GM12875 (cell line): ENCODE results near the gene BCAS3.

ENCODE experiments used
- H3K4me3 ChIP-seq: one replicate; pipeline ENCODE4 v1.5.1; 2011; ENCODE audit warnings: low read depth, low read length, control low read depth
- TF ChIP-seq, protein P1 (sequence below): IDR thresholded peaks from 2 replicates; pipeline ENCODE4 v1.5.1; 2011; ENCODE audit warnings: low read depth, mild to moderate bottlenecking, control low read depth, inconsistent platforms, low read length, moderate library complexity, borderline replicate concordance; ENCODE audit not compliant: insufficient read depth

The BCAS3 gene

DNA sequence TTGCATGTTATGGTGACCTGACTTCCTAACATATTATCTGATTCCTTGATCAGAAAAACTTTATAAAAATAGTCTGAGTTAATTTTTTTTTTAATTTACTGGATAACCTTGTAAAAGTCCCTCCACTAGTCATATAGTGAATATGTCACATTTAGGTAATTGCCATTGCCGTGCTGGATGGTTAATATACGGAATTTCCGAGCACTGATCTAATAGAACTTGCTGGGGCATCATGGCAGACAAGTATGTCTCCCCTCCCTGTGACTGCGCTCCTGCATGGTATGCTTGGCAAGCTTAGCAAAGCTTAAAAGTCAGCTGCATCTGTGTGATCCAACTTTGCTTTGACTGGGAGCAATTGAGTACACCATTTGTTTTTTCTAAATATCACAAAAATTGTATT is 482.6 kb downstream of the BCAS3 start:
- no peak overlapping the region for H3K4me3 ChIP-seq
- TF ChIP-seq, protein P1, sequence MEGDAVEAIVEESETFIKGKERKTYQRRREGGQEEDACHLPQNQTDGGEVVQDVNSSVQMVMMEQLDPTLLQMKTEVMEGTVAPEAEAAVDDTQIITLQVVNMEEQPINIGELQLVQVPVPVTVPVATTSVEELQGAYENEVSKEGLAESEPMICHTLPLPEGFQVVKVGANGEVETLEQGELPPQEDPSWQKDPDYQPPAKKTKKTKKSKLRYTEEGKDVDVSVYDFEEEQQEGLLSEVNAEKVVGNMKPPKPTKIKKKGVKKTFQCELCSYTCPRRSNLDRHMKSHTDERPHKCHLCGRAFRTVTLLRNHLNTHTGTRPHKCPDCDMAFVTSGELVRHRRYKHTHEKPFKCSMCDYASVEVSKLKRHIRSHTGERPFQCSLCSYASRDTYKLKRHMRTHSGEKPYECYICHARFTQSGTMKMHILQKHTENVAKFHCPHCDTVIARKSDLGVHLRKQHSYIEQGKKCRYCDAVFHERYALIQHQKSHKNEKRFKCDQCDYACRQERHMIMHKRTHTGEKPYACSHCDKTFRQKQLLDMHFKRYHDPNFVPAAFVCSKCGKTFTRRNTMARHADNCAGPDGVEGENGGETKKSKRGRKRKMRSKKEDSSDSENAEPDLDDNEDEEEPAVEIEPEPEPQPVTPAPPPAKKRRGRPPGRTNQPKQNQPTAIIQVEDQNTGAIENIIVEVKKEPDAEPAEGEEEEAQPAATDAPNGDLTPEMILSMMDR = no peak

DNA sequence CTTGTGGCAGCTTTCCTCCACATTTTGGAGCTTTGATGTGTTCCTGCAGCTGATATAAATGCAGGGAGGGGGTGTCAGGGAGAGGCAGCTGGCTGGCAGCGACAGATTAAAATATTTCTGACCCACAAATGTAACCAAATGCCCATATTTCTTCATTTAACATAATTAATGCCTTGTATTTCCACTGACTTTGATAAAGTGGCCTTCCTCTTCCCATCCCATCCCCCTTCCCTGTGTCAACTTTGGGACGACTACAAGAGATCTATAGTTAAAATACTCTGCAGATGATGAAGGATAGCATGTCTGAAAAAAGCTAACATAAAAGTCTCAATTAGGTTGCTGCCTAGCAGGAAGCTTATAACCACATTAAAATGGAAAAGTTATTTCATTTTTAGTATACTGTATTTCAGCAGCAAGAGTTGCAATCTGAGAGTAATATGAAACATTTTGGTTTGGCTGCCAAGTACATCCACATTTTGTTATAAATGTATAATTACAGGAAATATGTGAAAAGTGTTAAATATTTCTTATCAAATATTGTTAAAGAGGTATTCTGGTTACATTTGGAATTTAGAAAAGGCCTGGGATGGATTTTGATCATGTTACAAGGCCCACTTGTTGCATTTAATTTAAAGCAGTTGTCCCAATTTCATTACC is 483.3 kb downstream of the BCAS3 start:
- TF ChIP-seq, protein P1 = no peak
- H3K4me3 ChIP-seq = no peak overlapping the region

DNA sequence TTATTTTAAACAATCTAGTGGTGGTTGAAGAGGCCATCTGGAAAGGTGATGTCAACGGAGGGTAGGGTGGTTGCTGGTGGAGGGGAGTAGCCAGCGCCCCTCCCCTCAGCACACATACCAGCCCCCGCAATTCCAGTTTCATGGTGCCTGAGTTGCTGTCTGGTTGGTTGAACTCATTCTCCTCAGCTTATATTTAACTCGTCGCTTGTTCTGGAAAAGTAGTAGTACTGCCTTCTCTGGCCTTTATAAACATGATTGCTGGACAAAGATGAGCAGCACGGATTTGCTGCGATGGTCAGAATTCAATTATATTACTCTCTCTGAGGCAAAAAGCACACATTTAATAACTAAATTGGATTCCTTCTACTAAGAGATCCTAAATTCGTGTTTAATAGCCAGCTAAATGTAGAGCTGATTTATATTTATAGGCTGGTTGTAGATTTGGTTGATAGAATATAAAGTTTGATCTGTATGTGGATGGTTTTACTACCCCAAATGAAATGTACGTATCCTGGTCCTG is 484.0 kb downstream of the BCAS3 start:
- TF ChIP-seq, protein P1 = no peak
- no peak overlapping the region for H3K4me3 ChIP-seq

DNA sequence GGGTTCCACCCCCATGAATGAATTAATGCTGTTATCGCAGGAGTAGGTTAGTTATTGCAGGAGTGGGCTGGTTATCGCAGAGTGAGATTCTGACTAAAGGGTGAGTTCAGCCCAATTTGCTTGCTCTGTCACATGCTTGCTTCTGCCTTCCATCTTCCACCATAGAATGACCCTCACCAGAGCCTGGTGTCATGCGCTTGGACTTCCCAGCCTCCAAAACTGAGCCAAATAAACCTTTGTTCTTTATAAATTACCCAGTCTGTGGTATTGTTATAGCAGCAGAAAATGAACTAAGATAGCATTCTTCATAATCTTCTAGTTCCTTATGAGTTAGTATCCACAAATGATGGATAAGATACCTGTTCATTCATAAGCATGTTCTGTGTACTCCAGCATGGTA is 486.9 kb downstream of the BCAS3 start:
- TF ChIP-seq, protein P1 = no peak
- H3K4me3 ChIP-seq = no peak overlapping the region

DNA sequence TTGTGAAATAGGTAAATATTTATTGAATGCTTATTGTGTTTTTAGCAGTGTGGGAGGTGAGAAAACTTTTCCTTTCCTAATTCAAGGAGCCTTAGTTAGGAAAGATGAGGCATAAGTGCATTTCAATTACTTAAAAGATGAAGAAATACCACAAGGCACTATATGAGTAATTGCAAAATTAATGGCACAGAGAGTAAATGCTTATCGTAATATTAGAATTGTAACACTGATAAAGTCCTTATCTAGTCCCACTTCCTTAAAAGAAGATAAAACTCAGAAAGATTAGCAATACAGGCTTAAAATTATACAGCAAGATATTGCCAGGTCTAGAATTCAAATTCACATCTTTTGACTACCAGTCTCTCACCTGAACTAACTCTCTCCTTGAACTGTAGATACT is 489.4 kb downstream of the BCAS3 start:
- TF ChIP-seq, protein P1 = no peak
- no peak overlapping the region for H3K4me3 ChIP-seq

DNA sequence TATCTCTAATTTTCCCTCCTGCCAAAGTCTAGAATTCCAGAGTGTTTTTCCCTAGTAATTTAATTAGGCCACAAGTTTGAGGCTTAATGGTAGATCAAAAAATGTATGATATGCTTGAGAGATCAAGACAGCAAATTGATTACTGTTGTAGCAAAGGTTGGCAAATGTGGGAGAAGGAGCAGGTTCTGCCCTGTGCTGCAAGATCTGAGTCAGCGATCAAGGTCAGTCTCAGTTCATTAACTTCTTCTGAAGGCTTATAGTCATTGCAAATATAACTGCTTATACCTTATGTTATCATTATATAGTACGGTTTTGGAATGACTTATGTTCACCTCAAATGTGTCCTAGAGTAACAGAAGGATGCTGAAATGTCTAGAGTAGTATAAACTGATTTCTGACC is 490.9 kb downstream of the BCAS3 start:
- no peak overlapping the region for H3K4me3 ChIP-seq
- TF ChIP-seq, protein P1 = no peak

DNA sequence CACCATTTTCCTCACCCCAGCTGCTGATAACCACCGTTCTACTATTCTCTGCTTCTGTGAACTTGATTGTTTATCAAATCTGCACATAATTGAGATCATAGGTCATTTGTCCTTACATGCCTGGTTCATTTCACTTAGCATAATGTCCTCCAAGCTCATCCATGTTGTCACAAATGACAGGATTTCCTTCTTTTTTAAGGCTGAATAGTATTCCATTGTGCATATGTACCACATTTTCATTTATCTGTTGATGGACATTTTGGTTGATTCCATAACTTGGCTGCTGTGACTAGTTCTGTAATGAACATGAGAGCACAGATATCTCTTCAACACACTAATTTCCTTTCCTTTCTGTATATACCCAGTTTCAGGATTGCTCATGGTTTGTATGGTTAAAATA is 496.7 kb downstream of the BCAS3 start:
- H3K4me3 ChIP-seq = no peak overlapping the region
- TF ChIP-seq, protein P1 = no peak
